ENCODE measurements around the gene SEMA5A. TPM values are rescaled to one million over a fixed set of nuclear protein-coding genes. Genes with fewer than 3 reads are reported as not detected.

Gene SEMA5A
- total RNA-seq, 1 donor from 2014 or later, result 13.8 TPM

DNA sequence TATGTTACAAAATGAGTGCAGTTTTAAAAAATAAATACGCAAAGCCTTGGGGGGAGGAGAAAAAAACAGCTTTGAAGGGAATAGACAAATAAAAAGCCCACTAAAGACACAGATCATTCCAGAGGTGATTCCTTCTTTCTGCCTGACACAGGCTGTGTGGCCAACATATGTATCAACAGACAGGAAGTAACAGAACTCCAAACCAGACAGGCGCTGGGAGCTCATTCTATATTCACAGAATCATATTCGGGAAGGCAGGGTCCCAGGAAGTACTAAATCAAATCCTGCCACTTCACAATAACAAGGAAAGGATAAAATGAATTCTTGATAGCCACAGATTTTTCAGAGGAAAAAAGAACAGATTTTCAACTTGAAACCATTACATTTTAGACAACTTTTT lies 62.1 kb downstream of the SEMA5A start:
- Histone ChIP-seq H3K27me3 (ENCODE audit: insufficient read depth, low read length) (no peaks in the 10 kb centered on the region), H2AFZ (ENCODE audit: low read depth, low read length) (no peak overlapping the region), H3K4me3 (ENCODE audit: insufficient read depth, low read depth, low read length) (no peak overlapping the region), H3K9ac (ENCODE audit: low read length) (peak overlapping the region; percentile 24), H3K4me1 (ENCODE audit: insufficient read depth, low read length) (peaks cover 19% of the 10 kb centered on the region), H3K9me3 (ENCODE audit: insufficient read depth, low read depth, low read length) (no peaks in the 10 kb centered on the region), H4K20me1 (ENCODE audit: insufficient read depth, low read length) (no peaks in the 10 kb centered on the region), H3K4me2 (ENCODE audit: low read length) (peak overlapping the region; percentile 61), H3K79me2 (ENCODE audit: insufficient read depth, low read length) (no peaks in the 10 kb centered on the region), H3K27ac (ENCODE audit: low read depth, low read length) (no peak overlapping the region), H3K36me3 (ENCODE audit: insufficient read depth, low read length) (no peaks in the 10 kb centered on the region)
- H3K27ac Mint-ChIP-seq (ENCODE audit: unreplicated experiment), result no peak overlapping the region
- DNase-seq (ENCODE audit: low read depth), result no peak
- no peaks in the 10 kb centered on the region for H3K9me3 Mint-ChIP-seq (ENCODE audit: unreplicated experiment)
- peaks cover 2% of the 10 kb centered on the region for H3K36me3 Mint-ChIP-seq (ENCODE audit: low read depth, unreplicated experiment)
- H3K4me3 Mint-ChIP-seq (ENCODE audit: unreplicated experiment), result no peak overlapping the region
- peaks cover 15% of the 10 kb centered on the region for H3K4me1 Mint-ChIP-seq (ENCODE audit: low read depth, unreplicated experiment)
- FAIRE-seq, result no peak
- no peak for TF ChIP-seq EZH2 (IDR thresholded peaks at IDR 0.05; ENCODE audit: insufficient read depth, low read length)
- TF ChIP-seq, protein P1, sequence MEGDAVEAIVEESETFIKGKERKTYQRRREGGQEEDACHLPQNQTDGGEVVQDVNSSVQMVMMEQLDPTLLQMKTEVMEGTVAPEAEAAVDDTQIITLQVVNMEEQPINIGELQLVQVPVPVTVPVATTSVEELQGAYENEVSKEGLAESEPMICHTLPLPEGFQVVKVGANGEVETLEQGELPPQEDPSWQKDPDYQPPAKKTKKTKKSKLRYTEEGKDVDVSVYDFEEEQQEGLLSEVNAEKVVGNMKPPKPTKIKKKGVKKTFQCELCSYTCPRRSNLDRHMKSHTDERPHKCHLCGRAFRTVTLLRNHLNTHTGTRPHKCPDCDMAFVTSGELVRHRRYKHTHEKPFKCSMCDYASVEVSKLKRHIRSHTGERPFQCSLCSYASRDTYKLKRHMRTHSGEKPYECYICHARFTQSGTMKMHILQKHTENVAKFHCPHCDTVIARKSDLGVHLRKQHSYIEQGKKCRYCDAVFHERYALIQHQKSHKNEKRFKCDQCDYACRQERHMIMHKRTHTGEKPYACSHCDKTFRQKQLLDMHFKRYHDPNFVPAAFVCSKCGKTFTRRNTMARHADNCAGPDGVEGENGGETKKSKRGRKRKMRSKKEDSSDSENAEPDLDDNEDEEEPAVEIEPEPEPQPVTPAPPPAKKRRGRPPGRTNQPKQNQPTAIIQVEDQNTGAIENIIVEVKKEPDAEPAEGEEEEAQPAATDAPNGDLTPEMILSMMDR (IDR thresholded peaks at IDR 0.05; ENCODE audit: insufficient read depth, low read depth, low read length), result no peak
- H3K27me3 Mint-ChIP-seq (ENCODE audit: low read depth, unreplicated experiment), result no peaks in the 10 kb centered on the region

DNA sequence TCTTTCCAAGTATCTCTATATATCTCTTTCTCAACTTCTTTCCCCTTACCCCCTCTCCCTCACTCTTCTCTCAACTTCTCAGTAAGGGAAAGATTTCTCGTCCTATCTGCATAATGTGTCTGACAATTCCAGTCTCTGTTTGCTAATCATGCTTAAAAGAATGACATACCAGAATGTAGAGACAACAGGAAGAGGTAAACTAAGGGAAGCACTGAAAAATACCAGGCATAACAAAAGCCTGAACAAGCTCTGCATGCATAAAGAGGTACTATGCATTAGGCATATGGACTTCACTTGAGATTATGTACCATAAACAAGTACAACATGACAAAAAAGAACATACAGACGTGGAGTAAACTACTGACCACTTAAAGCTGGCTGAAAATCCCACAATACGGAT lies 62.6 kb downstream of the SEMA5A start:
- peak overlapping the region; percentile 61 for H3K4me2 ChIP-seq (ENCODE audit: low read length)
- no peaks in the 10 kb centered on the region for H3K9me3 ChIP-seq (ENCODE audit: insufficient read depth, low read depth, low read length)
- FAIRE-seq, result peak; percentile 47
- peak overlapping the region; percentile 20 for H3K27ac ChIP-seq (ENCODE audit: low read depth, low read length)
- no peaks in the 10 kb centered on the region for H3K27me3 ChIP-seq (ENCODE audit: insufficient read depth, low read length)
- Mint-ChIP-seq H3K4me3 (ENCODE audit: unreplicated experiment) (no peak overlapping the region), H3K9me3 (ENCODE audit: unreplicated experiment) (peaks cover 3% of the 10 kb centered on the region), H3K27ac (ENCODE audit: unreplicated experiment) (peak overlapping the region; percentile 22), H3K27me3 (ENCODE audit: low read depth, unreplicated experiment) (no peaks in the 10 kb centered on the region), H3K36me3 (ENCODE audit: low read depth, unreplicated experiment) (peaks cover 2% of the 10 kb centered on the region), H3K4me1 (ENCODE audit: low read depth, unreplicated experiment) (peaks cover 15% of the 10 kb centered on the region)
- H3K9ac ChIP-seq (ENCODE audit: low read length), result peak overlapping the region; percentile 24
- H3K4me1 ChIP-seq (ENCODE audit: insufficient read depth, low read length), result peaks cover 19% of the 10 kb centered on the region
- DNase-seq (ENCODE audit: low read depth), result peak; percentile 52
- no peak overlapping the region for H2AFZ ChIP-seq (ENCODE audit: low read depth, low read length)
- H3K79me2 ChIP-seq (ENCODE audit: insufficient read depth, low read length), result no peaks in the 10 kb centered on the region
- H3K4me3 ChIP-seq (ENCODE audit: insufficient read depth, low read depth, low read length), result no peak overlapping the region
- TF ChIP-seq, protein P1 (IDR thresholded peaks at IDR 0.05; ENCODE audit: insufficient read depth, low read depth, low read length), result no peak
- no peak for TF ChIP-seq EZH2 (IDR thresholded peaks at IDR 0.05; ENCODE audit: insufficient read depth, low read length)
- no peaks in the 10 kb centered on the region for H3K36me3 ChIP-seq (ENCODE audit: insufficient read depth, low read length)
- H4K20me1 ChIP-seq (ENCODE audit: insufficient read depth, low read length), result no peaks in the 10 kb centered on the region

DNA sequence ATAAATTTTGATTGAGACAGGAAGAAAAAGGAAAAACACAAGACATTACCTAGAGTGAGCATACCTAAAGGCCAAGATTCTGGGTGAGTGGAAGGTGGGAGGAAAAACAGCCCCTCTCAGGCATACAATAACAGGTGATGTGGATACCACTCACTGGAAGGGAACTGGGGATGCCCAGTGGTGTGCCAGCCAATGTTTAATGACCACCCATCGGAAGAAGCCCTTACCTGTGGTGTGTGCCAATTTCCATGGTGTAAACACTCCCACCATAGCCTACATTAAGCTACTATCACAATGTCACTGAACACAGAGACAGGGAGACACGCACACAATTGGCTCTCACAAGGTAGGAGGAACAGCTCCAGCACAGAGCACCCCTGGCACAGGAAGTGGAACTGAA lies 63.5 kb downstream of the SEMA5A start:
- no peaks in the 10 kb centered on the region for H3K27me3 Mint-ChIP-seq (ENCODE audit: low read depth, unreplicated experiment)
- Histone ChIP-seq H4K20me1 (ENCODE audit: insufficient read depth, low read length) (no peaks in the 10 kb centered on the region), H3K79me2 (ENCODE audit: insufficient read depth, low read length) (no peaks in the 10 kb centered on the region), H3K27me3 (ENCODE audit: insufficient read depth, low read length) (no peaks in the 10 kb centered on the region), H3K4me2 (ENCODE audit: low read length) (no peak overlapping the region), H3K9me3 (ENCODE audit: insufficient read depth, low read depth, low read length) (peaks cover 7% of the 10 kb centered on the region), H3K36me3 (ENCODE audit: insufficient read depth, low read length) (no peaks in the 10 kb centered on the region), H3K27ac (ENCODE audit: low read depth, low read length) (no peak overlapping the region), H2AFZ (ENCODE audit: low read depth, low read length) (no peak overlapping the region), H3K9ac (ENCODE audit: low read length) (no peak overlapping the region), H3K4me1 (ENCODE audit: insufficient read depth, low read length) (peaks cover 19% of the 10 kb centered on the region), H3K4me3 (ENCODE audit: insufficient read depth, low read depth, low read length) (no peak overlapping the region)
- H3K27ac Mint-ChIP-seq (ENCODE audit: unreplicated experiment), result no peak overlapping the region
- peaks cover 4% of the 10 kb centered on the region for H3K36me3 Mint-ChIP-seq (ENCODE audit: low read depth, unreplicated experiment)
- TF ChIP-seq EZH2 (IDR thresholded peaks at IDR 0.05; ENCODE audit: insufficient read depth, low read length), result no peak
- TF ChIP-seq, protein P1 (IDR thresholded peaks at IDR 0.05; ENCODE audit: insufficient read depth, low read depth, low read length), result no peak
- DNase-seq (ENCODE audit: low read depth) (no peak), FAIRE-seq (no peak)
- no peak overlapping the region for H3K4me3 Mint-ChIP-seq (ENCODE audit: unreplicated experiment)
- peaks cover 15% of the 10 kb centered on the region for H3K4me1 Mint-ChIP-seq (ENCODE audit: low read depth, unreplicated experiment)
- H3K9me3 Mint-ChIP-seq (ENCODE audit: unreplicated experiment), result peaks cover 7% of the 10 kb centered on the region

Data from astrocyte (in vitro differentiated cells and primary cell).